Measurements from ENCODE around the gene TNFSF11.

GRCh38 chr13:42580644-42581043 lies 6.7 kb downstream of the TNFSF11 start:
- TF ChIP-seq CTCF (IDR thresholded peaks at IDR 0.05; ENCODE audit: low read depth, low read length, missing input control) (no peak), JUND (IDR thresholded peaks at IDR 0.05) (no peak)
